Smooth muscle cell (in vitro differentiated cells): ENCODE data around the gene RELL2. TPM values are rescaled to one million over a fixed set of nuclear protein-coding genes. Genes with fewer than 3 reads are reported as not detected.

Experiments
- DNase-seq: peaks from one replicate; lab custom pipeline; 2025; ENCODE audit not compliant: unreplicated experiment; lab: John Stamatoyannopoulos, UW
- H2AFZ ChIP-seq: fragments of 200-600 bp; sonication (generic); 2 replicates; pipeline ENCODE4 v1.6.0; 2016; ENCODE audit warnings: antibody characterized with exemption, low read depth, mild to moderate bottlenecking
- H3F3A ChIP-seq: fragments of 200-600 bp; sonication (generic); 2 replicates; pipeline ENCODE4 v1.6.0; 2017; ENCODE audit warnings: antibody characterized with exemption, low read depth
- H3K27ac ChIP-seq: fragments of 200-600 bp; sonication (generic); 2 replicates; pipeline ENCODE4 v1.5.1; 2016; ENCODE audit warnings: low read depth, mild to moderate bottlenecking
- H3K27me3 ChIP-seq: fragments of 200-600 bp; sonication (generic); 2 replicates; pipeline ENCODE4 v1.6.1; 2016; ENCODE audit warnings: low read depth, mild to moderate bottlenecking
- H3K36me3 ChIP-seq: fragments of 200-600 bp; sonication (generic); 2 replicates; pipeline ENCODE4 v1.5.1; 2016; ENCODE audit warnings: low read depth
- H3K4me1 ChIP-seq: fragments of 200-600 bp; sonication (generic); 2 replicates; pipeline ENCODE4 v1.5.1; 2016; ENCODE audit warnings: low read depth
- H3K4me2 ChIP-seq: fragments of 200-600 bp; sonication (generic); 2 replicates; pipeline ENCODE4 v1.6.0; 2016; ENCODE audit warnings: mild to moderate bottlenecking
- H3K4me3 ChIP-seq: fragments of 200-600 bp; sonication (generic); 2 replicates; pipeline ENCODE4 v1.5.1; 2016; ENCODE audit warnings: mild to moderate bottlenecking
- H3K79me2 ChIP-seq: fragments of 200-600 bp; sonication (generic); 2 replicates; pipeline ENCODE4 v1.6.0; 2016; ENCODE audit warnings: low read depth, mild to moderate bottlenecking
- H3K9ac ChIP-seq: fragments of 200-600 bp; sonication (generic); 2 replicates; pipeline ENCODE4 v1.6.0; 2016; ENCODE audit warnings: low read depth
- H3K9me3 ChIP-seq: fragments of 200-600 bp; sonication (generic); replicated peaks from 2 replicates; pipeline ENCODE4 v1.5.1; 2016; ENCODE audit warnings: low read depth
- H4K20me1 ChIP-seq: fragments of 200-600 bp; sonication (generic); 2 replicates; pipeline ENCODE4 v1.6.0; 2016; ENCODE audit warnings: low read depth
- CTCF ChIP-seq: fragments of 200-600 bp; sonication (generic); IDR thresholded peaks from 2 replicates; pipeline ENCODE4 v1.5.1; 2017; ENCODE audit warnings: borderline replicate concordance, mild to moderate bottlenecking, antibody characterized with exemption; ENCODE audit not compliant: insufficient read depth, poor library complexity, severe bottlenecking
- WGBS: methylation state at CpG from one replicate; pipeline ENCODE4 v1.1.7; 2016; ENCODE audit warnings: low lambda C conversion rate; 5-methylcytosine and 5-hydroxymethylcytosine counted together
- polyA plus RNA-seq: library from polyadenylated mRNA; unstranded; fragments of >200 nt; fragmentation: Nextera tagmentation; extraction: Ambion mirVana; gene quantifications from 2 replicates; pipeline ENCODE4 v1.2.1, GENCODE V29; 2016
- total RNA-seq: library from RNA; depleted of rRNA; stranded (reverse); fragments of >200 nt; gene quantifications from 2 replicates; pipeline ENCODE4 v1.2.3, GENCODE V29; 2014

RELL2 gene
- total and polyA plus RNA-seq, 2 experiments from 2014 or later, result 4.2 to 8.7 TPM

- H3K79me2 ChIP-seq, result no peaks in the 10 kb centered on the region
- H3K9me3 ChIP-seq, result no peaks in the 10 kb centered on the region
- H3K9ac ChIP-seq, result no peak overlapping the region
- TF ChIP-seq CTCF, result no peak
- no peaks in the 10 kb centered on the region for H3F3A ChIP-seq
- H3K27me3 ChIP-seq, result no peaks in the 10 kb centered on the region
- 97% methylated on average over 9 of the region's 9 CpGs for WGBS
- H3K27ac ChIP-seq, result no peak overlapping the region
- no peaks in the 10 kb centered on the region for H3K36me3 ChIP-seq
- H3K4me2 ChIP-seq, result no peak overlapping the region
- DNase-seq, result no peak
- H2AFZ ChIP-seq, result no peak overlapping the region
- H3K4me3 ChIP-seq, result no peak overlapping the region
- H4K20me1 ChIP-seq, result no peaks in the 10 kb centered on the region
- peaks cover 3% of the 10 kb centered on the region for H3K4me1 ChIP-seq
Observed at GRCh38 chr5:141656396-141656795, 19.6 kb downstream of the RELL2 start.

- Histone ChIP-seq H3K4me3 (no peak overlapping the region), H3K4me1 (no peaks in the 10 kb centered on the region), H3K4me2 (no peak overlapping the region), H2AFZ (no peak overlapping the region), H3K79me2 (no peaks in the 10 kb centered on the region), H3K9me3 (no peaks in the 10 kb centered on the region), H3K27me3 (no peaks in the 10 kb centered on the region), H3K9ac (no peak overlapping the region), H3F3A (no peaks in the 10 kb centered on the region), H3K36me3 (no peaks in the 10 kb centered on the region), H3K27ac (peak overlapping the region; percentile 19), H4K20me1 (no peaks in the 10 kb centered on the region)
- no peak for TF ChIP-seq CTCF
- 100% methylated on average over 1 of the region's 1 CpG for WGBS
- no peak for DNase-seq
Observed at GRCh38 chr5:141657404-141657803, 20.6 kb downstream of the RELL2 start.

GRCh38 chr5:141657937-141658545 lies 21.2 kb downstream of the RELL2 start:
- no peaks in the 10 kb centered on the region for H3K36me3 ChIP-seq
- no peaks in the 10 kb centered on the region for H3K4me1 ChIP-seq
- no peak for TF ChIP-seq CTCF
- peak overlapping the region; percentile 30 for H3K27ac ChIP-seq
- no peaks in the 10 kb centered on the region for H3F3A ChIP-seq
- 51% methylated on average over 8 of the region's 8 CpGs for WGBS
- no peak overlapping the region for H3K4me3 ChIP-seq
- H3K9me3 ChIP-seq, result no peaks in the 10 kb centered on the region
- no peaks in the 10 kb centered on the region for H3K79me2 ChIP-seq
- peak overlapping the region; percentile 11 for H3K9ac ChIP-seq
- H3K4me2 ChIP-seq, result no peak overlapping the region
- no peak overlapping the region for H2AFZ ChIP-seq
- no peak for DNase-seq
- H3K27me3 ChIP-seq, result no peaks in the 10 kb centered on the region
- H4K20me1 ChIP-seq, result no peaks in the 10 kb centered on the region

GRCh38 chr5:141662028-141662427 lies 25.2 kb downstream of the RELL2 start:
- H3K9ac ChIP-seq, result no peak overlapping the region
- H3K4me1 ChIP-seq, result no peaks in the 10 kb centered on the region
- no peaks in the 10 kb centered on the region for H3K79me2 ChIP-seq
- H3K36me3 ChIP-seq, result no peaks in the 10 kb centered on the region
- H2AFZ ChIP-seq, result no peak overlapping the region
- no peaks in the 10 kb centered on the region for H3K27me3 ChIP-seq
- no peaks in the 10 kb centered on the region for H3K9me3 ChIP-seq
- no peaks in the 10 kb centered on the region for H4K20me1 ChIP-seq
- H3K27ac ChIP-seq, result no peak overlapping the region
- no peak overlapping the region for H3K4me3 ChIP-seq
- no peak overlapping the region for H3K4me2 ChIP-seq
- H3F3A ChIP-seq, result no peaks in the 10 kb centered on the region
- 94% methylated on average over 17 of the region's 17 CpGs for WGBS
- no peak for TF ChIP-seq CTCF
- DNase-seq, result no peak
